Neural cell (in vitro differentiated cells): Measurements from ENCODE around the gene ZFYVE21.

ENCODE experiments used
- CTCF ChIP-seq: fragments of 450-650 bp; IDR thresholded peaks from 2 replicates; pipeline ENCODE4 v1.5.1; 2014; ENCODE audit warnings: antibody characterized with exemption, mild to moderate bottlenecking, moderate library complexity; ENCODE audit not compliant: poor library complexity, severe bottlenecking
- EZH2 ChIP-seq: fragments of 200-600, 300-800 bp; shearing (Covaris generic), sonication (generic); IDR thresholded peaks from 2 replicates; pipeline ENCODE4 v1.6.1; 2014; ENCODE audit warnings: antibody characterized with exemption, low read length, borderline replicate concordance, mild to moderate bottlenecking; ENCODE audit not compliant: insufficient read depth, poor library complexity, severe bottlenecking
- MXI1 ChIP-seq: fragments of 450-650 bp; conservative IDR thresholded peaks from 2 replicates; pipeline ENCODE4 v1.6.1; 2014; ENCODE audit warnings: antibody characterized with exemption, mild to moderate bottlenecking; ENCODE audit not compliant: poor library complexity, severe bottlenecking
- POLR2AphosphoS5 ChIP-seq: IDR thresholded peaks from 2 replicates; pipeline ENCODE4 v1.6.1; 2012

DNA sequence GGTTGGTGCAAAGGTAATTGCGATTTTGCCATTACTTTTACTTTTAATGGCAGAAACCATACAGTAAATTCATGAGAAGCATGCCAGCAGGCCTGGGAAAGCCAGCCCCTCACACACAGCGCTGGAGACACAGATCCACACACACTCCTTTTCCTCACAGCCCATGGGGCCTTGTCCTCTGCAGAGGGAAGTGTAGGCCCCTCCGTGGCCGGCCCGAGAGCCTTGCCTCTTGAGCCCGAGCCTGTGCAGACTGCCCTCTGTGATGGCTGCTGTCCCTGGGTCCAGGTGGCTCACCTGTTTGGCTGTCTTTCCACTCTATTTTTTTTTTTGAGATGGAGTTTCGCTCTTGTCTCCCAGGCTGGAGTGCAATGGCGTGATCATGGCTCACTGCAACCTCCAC lies 39.7 kb upstream of the ZFYVE21 start:
- TF ChIP-seq POLR2AphosphoS5 = no peak
- no peak for TF ChIP-seq CTCF
- TF ChIP-seq MXI1 = no peak
- no peak for TF ChIP-seq EZH2
